ENCODE results near the gene OR8J1. TPM values are rescaled to one million over a fixed set of nuclear protein-coding genes. Genes with fewer than 3 reads are reported as not detected.

Gene OR8J1
- total RNA-seq, 1 experiment from 2014 or later = not detected

DNA sequence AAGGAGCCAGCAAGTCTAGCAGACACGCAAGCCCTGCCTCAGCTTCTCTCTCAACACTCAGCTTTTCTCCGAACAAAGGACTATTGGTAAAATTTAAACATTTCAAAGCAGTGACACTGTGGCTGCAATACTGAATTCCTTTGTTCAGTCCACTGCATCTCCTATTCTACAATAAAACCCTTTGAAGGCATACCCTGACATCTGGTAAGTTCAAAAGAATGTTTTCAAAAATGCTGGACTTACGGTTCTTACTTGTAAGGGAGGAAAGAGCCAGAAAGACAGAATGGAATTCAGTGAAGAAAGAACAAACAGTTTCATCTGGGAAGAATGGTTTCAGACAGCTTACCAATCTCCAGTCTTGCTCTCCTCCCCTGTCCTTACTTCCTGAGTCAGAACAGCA is 20.9 kb upstream of the OR8J1 start:
- H3K4me3 Mint-ChIP-seq (ENCODE audit: low read depth, unreplicated experiment) = no peak overlapping the region
- BruUV-seq (replicated peaks) = no TSS peak
- H3K27ac Mint-ChIP-seq (ENCODE audit: unreplicated experiment) = no peak overlapping the region
- no peaks in the 10 kb centered on the region for H3K4me1 Mint-ChIP-seq (ENCODE audit: low read depth, unreplicated experiment)
- TF ChIP-seq CTCF (IDR thresholded peaks at IDR 0.05; ENCODE audit: unreplicated experiment) = no peak
- CTCF ChIA-PET = no interaction called here
- no peak for DNase-seq
- no peaks in the 10 kb centered on the region for H3K27me3 Mint-ChIP-seq (ENCODE audit: unreplicated experiment)
- peaks cover 10% of the 10 kb centered on the region for H3K9me3 Mint-ChIP-seq (ENCODE audit: low read depth, unreplicated experiment)
- intact Hi-C loops (cut with micrococcal nuclease; ENCODE audit: unreplicated experiment) = no loop called here
- no peaks in the 10 kb centered on the region for H3K36me3 Mint-ChIP-seq (ENCODE audit: insufficient read depth, unreplicated experiment)

- Mint-ChIP-seq H3K27ac (ENCODE audit: unreplicated experiment) (no peak overlapping the region), H3K4me1 (ENCODE audit: low read depth, unreplicated experiment) (no peaks in the 10 kb centered on the region), H3K36me3 (ENCODE audit: insufficient read depth, unreplicated experiment) (no peaks in the 10 kb centered on the region), H3K27me3 (ENCODE audit: unreplicated experiment) (no peaks in the 10 kb centered on the region), H3K9me3 (ENCODE audit: low read depth, unreplicated experiment) (peaks cover 4% of the 10 kb centered on the region), H3K4me3 (ENCODE audit: low read depth, unreplicated experiment) (no peak overlapping the region)
- no peak for TF ChIP-seq CTCF (IDR thresholded peaks at IDR 0.05; ENCODE audit: unreplicated experiment)
- CTCF ChIA-PET = no interaction called here
- no peak for DNase-seq
- intact Hi-C loops (cut with micrococcal nuclease; ENCODE audit: unreplicated experiment) = no loop called here
- no TSS peak for BruUV-seq (replicated peaks)
Measured at GRCh38 chr11:56340289-56340688, 13.8 kb upstream of the OR8J1 start.

DNA sequence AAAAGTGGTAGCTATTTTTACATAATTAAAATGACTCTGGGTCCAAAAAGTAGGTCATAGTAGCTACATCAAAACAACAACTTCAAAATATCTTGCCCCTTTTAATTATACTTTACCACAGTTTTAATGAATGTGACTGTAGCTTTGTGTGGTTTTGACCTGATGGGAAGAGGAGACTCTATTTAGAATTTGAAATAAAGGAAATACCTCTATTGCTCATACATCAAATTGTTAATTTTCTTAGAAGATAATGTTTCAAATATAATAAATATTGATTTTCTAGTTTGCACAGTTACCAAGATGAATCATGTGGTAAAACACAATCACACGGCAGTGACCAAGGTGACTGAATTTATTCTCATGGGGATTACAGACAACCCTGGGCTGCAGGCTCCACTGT is 8.4 kb upstream of the OR8J1 start, which contains the start of gene OR8K1:
OR8K1 (plus strand) TSS at position 301 of the 400 bp plus-strand sequence; CDS start at position 301, 0 bp downstream.
- Mint-ChIP-seq H3K4me1 (ENCODE audit: low read depth, unreplicated experiment) (no peaks in the 10 kb centered on the region), H3K36me3 (ENCODE audit: insufficient read depth, unreplicated experiment) (no peaks in the 10 kb centered on the region), H3K4me3 (ENCODE audit: low read depth, unreplicated experiment) (no peak within 1 kb of the TSS), H3K27ac (ENCODE audit: unreplicated experiment) (no peak within 1 kb of the TSS), H3K27me3 (ENCODE audit: unreplicated experiment) (no peaks in the 10 kb centered on the region), H3K9me3 (ENCODE audit: low read depth, unreplicated experiment) (peaks cover 5% of the 10 kb centered on the region)
- DNase-seq = no peak
- no TSS peak for BruUV-seq (replicated peaks)
- intact Hi-C loops (cut with micrococcal nuclease; ENCODE audit: unreplicated experiment) = no loop called here
- CTCF ChIA-PET = no interaction called here
- TF ChIP-seq CTCF (IDR thresholded peaks at IDR 0.05; ENCODE audit: unreplicated experiment) = no peak

DNA sequence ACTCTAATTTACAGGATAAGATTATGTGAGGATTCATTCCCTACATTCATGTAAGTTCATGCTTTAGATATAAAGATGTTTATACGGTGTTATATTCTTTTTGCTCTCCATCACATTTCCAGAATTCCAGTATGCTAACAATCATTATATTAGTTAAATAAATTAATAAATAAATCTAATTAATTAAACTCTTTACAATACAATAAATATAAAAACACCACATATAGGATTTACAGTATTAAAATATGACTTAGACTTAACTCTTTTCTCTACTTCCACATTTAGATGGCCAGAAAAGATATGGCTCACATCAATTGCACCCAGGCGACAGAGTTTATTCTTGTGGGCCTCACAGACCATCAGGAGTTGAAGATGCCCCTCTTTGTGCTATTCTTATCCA is 21.2 kb downstream of the OR8J1 start, which contains the start of gene OR8U1:
OR8U1 (plus strand) TSS at position 301 of the 400 bp plus-strand sequence; CDS start at position 301, 0 bp downstream.
- BruUV-seq (replicated peaks) = no TSS peak
- no peak within 1 kb of the TSS for H3K27ac Mint-ChIP-seq (ENCODE audit: unreplicated experiment)
- intact Hi-C loops (cut with micrococcal nuclease; ENCODE audit: unreplicated experiment) = no loop called here
- no peaks in the 10 kb centered on the region for H3K36me3 Mint-ChIP-seq (ENCODE audit: insufficient read depth, unreplicated experiment)
- no peaks in the 10 kb centered on the region for H3K27me3 Mint-ChIP-seq (ENCODE audit: unreplicated experiment)
- CTCF ChIA-PET = no interaction called here
- no peak for DNase-seq
- peaks cover 20% of the 10 kb centered on the region for H3K9me3 Mint-ChIP-seq (ENCODE audit: low read depth, unreplicated experiment)
- no peak for TF ChIP-seq CTCF (IDR thresholded peaks at IDR 0.05; ENCODE audit: unreplicated experiment)
- no peak within 1 kb of the TSS for H3K4me3 Mint-ChIP-seq (ENCODE audit: low read depth, unreplicated experiment)
- no peaks in the 10 kb centered on the region for H3K4me1 Mint-ChIP-seq (ENCODE audit: low read depth, unreplicated experiment)
